ENCODE measurements around the gene RHOB. TPM values are rescaled to one million over a fixed set of nuclear protein-coding genes. Genes with fewer than 3 reads are reported as not detected.

RHOB gene
- total and polyA plus RNA-seq, 8 donors = 143 to 1,146 (median 424) TPM

GRCh38 chr2:20436716-20437470 is 10.0 kb upstream of the RHOB start:
- no peak overlapping the region for H3K27ac ChIP-seq
- H3K4me3 ChIP-seq = no peak overlapping the region
- DNase-seq = no peak
- no peaks in the 10 kb centered on the region for H3K27me3 ChIP-seq
- no peak for TF ChIP-seq POLR2A (IDR thresholded peaks at IDR 0.05)
- TF ChIP-seq CTCF (IDR thresholded peaks at IDR 0.05) = no peak
- TF ChIP-seq POLR2AphosphoS5 (IDR thresholded peaks at IDR 0.05) = no peak
- TF ChIP-seq EP300 (IDR thresholded peaks at IDR 0.05) = no peak
- H3K36me3 ChIP-seq = no peaks in the 10 kb centered on the region
- H3K4me1 ChIP-seq = peaks cover 11 to 49% (median 23%) of the 10 kb centered on the region in 4 donors
- intact Hi-C loops (cut with DNase I; ENCODE audit: low total_unique reads) = no loop called here
- H3K9me3 ChIP-seq = no peaks in the 10 kb centered on the region
- WGBS, 5 donors = 89 to 96% (median 94%) methylated on average over 7 of the region's 7 CpGs

- peak in 1 of 2 donors; percentile 59 for DNase-seq
- no peak for TF ChIP-seq CTCF (IDR thresholded peaks at IDR 0.05)
- TF ChIP-seq POLR2AphosphoS5 (IDR thresholded peaks at IDR 0.05) = peak; percentile 85 to 92 (median 87)
- TF ChIP-seq EP300 (IDR thresholded peaks at IDR 0.05) = peak; percentile 89
- TF ChIP-seq POLR2A (IDR thresholded peaks at IDR 0.05) = no peak
- Histone ChIP-seq H3K9me3 (no peaks in the 10 kb centered on the region), H3K27ac (peak overlapping the region; percentile 62 to 84 (median 81)), H3K36me3 (no peaks in the 10 kb centered on the region), H3K4me3 (no peak overlapping the region), H3K27me3 (no peaks in the 10 kb centered on the region), H3K4me1 (peaks cover 11 to 44% (median 21%) of the 10 kb centered on the region in 4 donors)
- WGBS, 5 donors = 29 to 39% (median 31%) methylated on average over 7 of the region's 7 CpGs
- intact Hi-C loops (cut with DNase I; ENCODE audit: low total_unique reads) = no loop called here
Measured at GRCh38 chr2:20438334-20439192, 8.3 kb upstream of the RHOB start.

GRCh38 chr2:20439193-20439475 is 7.7 kb upstream of the RHOB start:
- intact Hi-C loops (cut with DNase I; ENCODE audit: low total_unique reads) = no loop called here
- TF ChIP-seq POLR2AphosphoS5 (IDR thresholded peaks at IDR 0.05) (no peak), EP300 (IDR thresholded peaks at IDR 0.05) (no peak), POLR2A (IDR thresholded peaks at IDR 0.05) (no peak), CTCF (IDR thresholded peaks at IDR 0.05) (no peak)
- peak; percentile 43 to 55 for DNase-seq
- no peaks in the 10 kb centered on the region for H3K9me3 ChIP-seq
- 27 to 42% (median 32%) methylated on average over 4 of the region's 4 CpGs for WGBS, 5 donors
- no peak overlapping the region for H3K4me3 ChIP-seq
- no peaks in the 10 kb centered on the region for H3K36me3 ChIP-seq
- H3K27ac ChIP-seq = peak overlapping the region; percentile 62 to 84 (median 81)
- H3K27me3 ChIP-seq = no peaks in the 10 kb centered on the region
- H3K4me1 ChIP-seq = peaks cover 11 to 49% (median 27%) of the 10 kb centered on the region in 4 donors

- Histone ChIP-seq H3K4me1 (peaks cover 12 to 51% (median 29%) of the 10 kb centered on the region in 4 donors), H3K27me3 (no peaks in the 10 kb centered on the region), H3K27ac (peak overlapping the region; percentile 62 to 84 (median 81)), H3K9me3 (no peaks in the 10 kb centered on the region), H3K36me3 (no peaks in the 10 kb centered on the region), H3K4me3 (no peak overlapping the region)
- intact Hi-C loops (cut with DNase I; ENCODE audit: low total_unique reads) = no loop called here
- 63 to 83% (median 79%) methylated on average over 5 of the region's 5 CpGs for WGBS, 5 donors
- TF ChIP-seq CTCF (IDR thresholded peaks at IDR 0.05) (no peak), POLR2A (IDR thresholded peaks at IDR 0.05) (no peak), EP300 (IDR thresholded peaks at IDR 0.05) (no peak), POLR2AphosphoS5 (IDR thresholded peaks at IDR 0.05) (no peak)
- peak in 1 of 2 donors; percentile 46 for DNase-seq
Measured at GRCh38 chr2:20439503-20439902, 7.4 kb upstream of the RHOB start.
